ENCODE measurements around the gene USO1.

- no peak for TF ChIP-seq TAF1 (IDR thresholded peaks at IDR 0.05; ENCODE audit: low read depth, low read length)
- no peak for TF ChIP-seq POLR2AphosphoS5 (IDR thresholded peaks at IDR 0.05; ENCODE audit: low read depth, low read length)
- TF ChIP-seq POLR2A (IDR thresholded peaks at IDR 0.05; ENCODE audit: low read depth, low read length), result no peak
- no peak for TF ChIP-seq PAX5 (IDR thresholded peaks at IDR 0.05; ENCODE audit: insufficient read depth, low read length, severe bottlenecking)
- no peak for TF ChIP-seq SPI1 (IDR thresholded peaks at IDR 0.05; ENCODE audit: low read depth, low read length)
- TF ChIP-seq POU2F2 (IDR thresholded peaks at IDR 0.05; ENCODE audit: low read depth, low read length), result no peak
Measured at GRCh38 chr4:75718529-75718928, 5.8 kb upstream of the USO1 start.
